ENCODE data around the gene MLXIPL.
A peak's percentile ranks its signal among the peaks of the same experiment; 100 is the strongest.

GRCh38 chr7:73612598-73613269 is 11.6 kb downstream of the MLXIPL start:
- TF ChIP-seq CTCF (IDR thresholded peaks at IDR 0.05; ENCODE audit: poor library complexity) = peak; percentile 35
- TF ChIP-seq EZH2phosphoT487 (IDR thresholded peaks at IDR 0.05; ENCODE audit: low read depth, severe bottlenecking, unreplicated experiment) = no peak
